ENCODE data around the gene MAP3K8.

DNA sequence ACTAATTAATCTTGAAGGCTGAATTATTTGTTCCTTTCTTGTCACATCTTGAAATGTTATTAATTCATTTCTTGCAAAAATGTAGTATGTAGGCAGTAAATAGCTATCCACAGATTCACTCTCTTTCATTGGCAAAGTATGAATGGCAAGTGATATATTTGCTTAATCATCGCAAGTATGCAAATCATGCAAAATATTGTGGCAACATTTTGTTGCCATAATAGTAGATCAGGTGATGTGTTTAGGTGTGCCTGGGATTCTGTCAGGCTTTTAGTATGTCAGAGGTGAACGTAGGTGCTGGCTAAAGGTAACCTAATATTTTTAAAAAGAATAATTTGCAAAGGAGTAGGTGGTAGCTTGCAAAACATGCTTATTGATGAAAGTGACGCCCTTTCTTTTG lies 5.9 kb downstream of the MAP3K8 start:
- TF ChIP-seq, protein P1, sequence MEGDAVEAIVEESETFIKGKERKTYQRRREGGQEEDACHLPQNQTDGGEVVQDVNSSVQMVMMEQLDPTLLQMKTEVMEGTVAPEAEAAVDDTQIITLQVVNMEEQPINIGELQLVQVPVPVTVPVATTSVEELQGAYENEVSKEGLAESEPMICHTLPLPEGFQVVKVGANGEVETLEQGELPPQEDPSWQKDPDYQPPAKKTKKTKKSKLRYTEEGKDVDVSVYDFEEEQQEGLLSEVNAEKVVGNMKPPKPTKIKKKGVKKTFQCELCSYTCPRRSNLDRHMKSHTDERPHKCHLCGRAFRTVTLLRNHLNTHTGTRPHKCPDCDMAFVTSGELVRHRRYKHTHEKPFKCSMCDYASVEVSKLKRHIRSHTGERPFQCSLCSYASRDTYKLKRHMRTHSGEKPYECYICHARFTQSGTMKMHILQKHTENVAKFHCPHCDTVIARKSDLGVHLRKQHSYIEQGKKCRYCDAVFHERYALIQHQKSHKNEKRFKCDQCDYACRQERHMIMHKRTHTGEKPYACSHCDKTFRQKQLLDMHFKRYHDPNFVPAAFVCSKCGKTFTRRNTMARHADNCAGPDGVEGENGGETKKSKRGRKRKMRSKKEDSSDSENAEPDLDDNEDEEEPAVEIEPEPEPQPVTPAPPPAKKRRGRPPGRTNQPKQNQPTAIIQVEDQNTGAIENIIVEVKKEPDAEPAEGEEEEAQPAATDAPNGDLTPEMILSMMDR (IDR thresholded peaks at IDR 0.05): no peak
- TF ChIP-seq POLR2A (IDR thresholded peaks at IDR 0.05): no peak

Data from tibial nerve (tissue), 3 donors.